ENCODE data around the gene PNPO. TPM values are rescaled to one million over a fixed set of nuclear protein-coding genes. Genes with fewer than 3 reads are reported as not detected.

Gene PNPO
- total RNA-seq, 1 donor from 2014 or later: 8.2 TPM

GRCh38 chr17:47914306-47914948, 26.9 kb upstream of the PNPO start:
- Mint-ChIP-seq H3K27ac (ENCODE audit: unreplicated experiment) (no peak overlapping the region), H3K4me3 (ENCODE audit: unreplicated experiment) (no peak overlapping the region), H3K36me3 (ENCODE audit: low read depth) (peaks cover 7% of the 10 kb centered on the region), H3K9me3 (ENCODE audit: low read depth) (no peaks in the 10 kb centered on the region), H3K4me1 (ENCODE audit: low read depth) (no peaks in the 10 kb centered on the region), H3K27me3 (ENCODE audit: low read depth) (no peaks in the 10 kb centered on the region)
- DNase-seq (ENCODE audit: low spot score): no peak
- no peak for TF ChIP-seq CTCF (IDR thresholded peaks at IDR 0.05)

- H3K36me3 Mint-ChIP-seq (ENCODE audit: low read depth): peaks cover 11% of the 10 kb centered on the region
- TF ChIP-seq CTCF (IDR thresholded peaks at IDR 0.05): no peak
- no peak for DNase-seq (ENCODE audit: low spot score)
- H3K27ac Mint-ChIP-seq (ENCODE audit: unreplicated experiment): no peak overlapping the region
- no peak overlapping the region for H3K4me3 Mint-ChIP-seq (ENCODE audit: unreplicated experiment)
- no peaks in the 10 kb centered on the region for H3K27me3 Mint-ChIP-seq (ENCODE audit: low read depth)
- no peaks in the 10 kb centered on the region for H3K9me3 Mint-ChIP-seq (ENCODE audit: low read depth)
- no peaks in the 10 kb centered on the region for H3K4me1 Mint-ChIP-seq (ENCODE audit: low read depth)
Observed at GRCh38 chr17:47915776-47916398, 25.5 kb upstream of the PNPO start.

GRCh38 chr17:47916489-47917208, 24.7 kb upstream of the PNPO start:
- H3K36me3 Mint-ChIP-seq (ENCODE audit: low read depth): peaks cover 12% of the 10 kb centered on the region
- TF ChIP-seq CTCF (IDR thresholded peaks at IDR 0.05): no peak
- no peaks in the 10 kb centered on the region for H3K27me3 Mint-ChIP-seq (ENCODE audit: low read depth)
- H3K4me3 Mint-ChIP-seq (ENCODE audit: unreplicated experiment): no peak overlapping the region
- no peak for DNase-seq (ENCODE audit: low spot score)
- no peaks in the 10 kb centered on the region for H3K9me3 Mint-ChIP-seq (ENCODE audit: low read depth)
- no peaks in the 10 kb centered on the region for H3K4me1 Mint-ChIP-seq (ENCODE audit: low read depth)
- H3K27ac Mint-ChIP-seq (ENCODE audit: unreplicated experiment): no peak overlapping the region

GRCh38 chr17:47917581-47917980, 23.8 kb upstream of the PNPO start:
- DNase-seq (ENCODE audit: low spot score): no peak
- no peak overlapping the region for H3K27ac Mint-ChIP-seq (ENCODE audit: unreplicated experiment)
- no peaks in the 10 kb centered on the region for H3K4me1 Mint-ChIP-seq (ENCODE audit: low read depth)

More at GRCh38 chr17:47917581-47917980, 23.8 kb upstream of the PNPO start:
- TF ChIP-seq CTCF (IDR thresholded peaks at IDR 0.05): no peak
- H3K9me3 Mint-ChIP-seq (ENCODE audit: low read depth): no peaks in the 10 kb centered on the region
- H3K27me3 Mint-ChIP-seq (ENCODE audit: low read depth): no peaks in the 10 kb centered on the region
- H3K36me3 Mint-ChIP-seq (ENCODE audit: low read depth): peaks cover 14% of the 10 kb centered on the region
- no peak overlapping the region for H3K4me3 Mint-ChIP-seq (ENCODE audit: unreplicated experiment)
